ENCODE data around the gene ZBTB43. TPM values are rescaled to one million over a fixed set of nuclear protein-coding genes. Genes with fewer than 3 reads are reported as not detected.

ZBTB43 gene
- total RNA-seq, 4 donors from 2014 or later: 26.9 to 153 (median 35.6) TPM

DNA sequence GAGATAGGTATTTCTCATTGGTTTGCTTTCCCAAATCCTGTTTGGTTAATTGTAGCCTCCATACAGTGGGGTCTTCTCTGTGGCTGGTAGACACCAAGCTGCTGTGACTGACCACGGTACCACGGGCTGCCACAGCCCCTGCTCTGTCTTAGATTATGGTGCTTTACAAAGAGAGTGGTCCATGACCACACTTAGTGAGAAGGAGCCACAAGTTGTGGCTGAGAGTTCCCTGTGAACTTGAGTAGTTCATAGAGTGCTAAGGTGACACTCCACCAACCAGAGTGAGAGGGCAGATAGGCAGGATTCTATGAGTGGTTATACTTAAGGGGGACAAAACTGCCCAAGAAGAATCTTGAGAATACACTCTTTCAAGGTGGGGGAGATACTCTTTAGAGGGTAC, 29.8 kb downstream of the ZBTB43 start:
- TF ChIP-seq POLR2A (IDR thresholded peaks at IDR 0.05): no peak
- TF ChIP-seq, protein P1, sequence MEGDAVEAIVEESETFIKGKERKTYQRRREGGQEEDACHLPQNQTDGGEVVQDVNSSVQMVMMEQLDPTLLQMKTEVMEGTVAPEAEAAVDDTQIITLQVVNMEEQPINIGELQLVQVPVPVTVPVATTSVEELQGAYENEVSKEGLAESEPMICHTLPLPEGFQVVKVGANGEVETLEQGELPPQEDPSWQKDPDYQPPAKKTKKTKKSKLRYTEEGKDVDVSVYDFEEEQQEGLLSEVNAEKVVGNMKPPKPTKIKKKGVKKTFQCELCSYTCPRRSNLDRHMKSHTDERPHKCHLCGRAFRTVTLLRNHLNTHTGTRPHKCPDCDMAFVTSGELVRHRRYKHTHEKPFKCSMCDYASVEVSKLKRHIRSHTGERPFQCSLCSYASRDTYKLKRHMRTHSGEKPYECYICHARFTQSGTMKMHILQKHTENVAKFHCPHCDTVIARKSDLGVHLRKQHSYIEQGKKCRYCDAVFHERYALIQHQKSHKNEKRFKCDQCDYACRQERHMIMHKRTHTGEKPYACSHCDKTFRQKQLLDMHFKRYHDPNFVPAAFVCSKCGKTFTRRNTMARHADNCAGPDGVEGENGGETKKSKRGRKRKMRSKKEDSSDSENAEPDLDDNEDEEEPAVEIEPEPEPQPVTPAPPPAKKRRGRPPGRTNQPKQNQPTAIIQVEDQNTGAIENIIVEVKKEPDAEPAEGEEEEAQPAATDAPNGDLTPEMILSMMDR (IDR thresholded peaks at IDR 0.05): no peak
- WGBS, 2 donors: 46 to 96% methylated on average over 2 of the region's 2 CpGs
- intact Hi-C loops (cut with DNase I; ENCODE audit: low total_unique reads): no loop called here
- DNase-seq (ENCODE audit: low spot score in 2 of 2): no peak
- H3K4me3 ChIP-seq (ENCODE audit: low read depth, poor library complexity, severe bottlenecking): no peak overlapping the region

DNA sequence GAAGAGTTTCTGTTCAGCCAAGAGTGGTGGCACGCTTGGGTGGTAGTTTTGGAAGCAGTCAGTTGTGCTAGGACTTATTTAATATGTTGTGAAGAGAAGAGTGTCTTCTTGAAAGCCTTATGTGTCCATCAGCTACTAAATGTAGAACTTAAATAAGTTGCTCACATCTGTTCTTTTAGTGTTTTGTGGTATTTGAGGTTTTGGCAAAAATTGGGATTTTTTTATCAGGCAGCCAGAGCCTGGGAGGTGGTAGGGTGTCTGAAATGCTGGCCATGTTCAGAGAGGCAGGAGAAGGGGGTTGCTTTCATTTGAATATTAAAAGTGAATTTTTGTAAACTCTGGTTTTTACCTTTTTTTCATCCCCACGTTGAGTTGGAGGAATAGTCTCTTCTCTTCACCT, 31.4 kb downstream of the ZBTB43 start:
- 89 to 91% methylated on average over 2 of the region's 2 CpGs for WGBS, 2 donors
- no peak overlapping the region for H3K4me3 ChIP-seq (ENCODE audit: low read depth, poor library complexity, severe bottlenecking)
- no peak for DNase-seq (ENCODE audit: low spot score in 2 of 2)
- intact Hi-C loops (cut with DNase I; ENCODE audit: low total_unique reads): no loop called here
- TF ChIP-seq POLR2A (IDR thresholded peaks at IDR 0.05): no peak
- TF ChIP-seq, protein P1 (IDR thresholded peaks at IDR 0.05): no peak

DNA sequence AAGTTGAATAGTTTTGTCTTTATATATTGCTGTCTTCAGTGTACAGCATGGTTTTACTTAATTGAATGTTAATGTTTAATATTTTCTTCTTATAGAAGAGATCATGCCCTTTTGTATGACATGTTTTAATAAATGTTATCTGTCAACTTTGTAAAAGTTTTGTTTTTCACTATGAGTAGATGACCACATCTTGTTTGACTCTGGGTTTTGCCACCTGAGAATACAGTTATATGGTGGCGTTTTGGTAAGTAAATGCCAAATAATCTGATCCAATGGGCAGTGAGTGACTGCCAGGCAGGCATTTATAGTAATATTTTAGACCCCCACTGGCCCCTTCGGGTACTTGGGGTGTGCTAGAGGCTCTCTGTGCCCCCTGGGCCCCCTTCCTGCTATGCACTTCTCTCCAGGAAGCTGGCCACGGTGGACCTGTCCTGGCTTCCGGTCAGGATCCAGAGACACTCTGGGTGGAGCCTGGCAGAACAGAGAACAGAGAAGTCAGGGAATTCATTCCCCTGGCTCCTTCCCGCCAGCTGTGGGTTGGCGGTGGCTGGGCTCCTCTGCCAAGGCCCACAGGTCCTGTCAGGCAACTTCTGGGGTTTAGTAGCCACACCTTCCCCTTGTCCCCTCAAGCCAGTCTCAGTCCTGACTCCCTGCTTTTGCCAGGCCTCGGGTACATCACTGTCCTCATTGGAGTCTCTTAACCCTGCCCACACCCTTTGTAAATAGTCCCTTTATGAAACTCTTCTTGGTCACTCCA, 33.4 kb downstream of the ZBTB43 start:
- H3K4me3 ChIP-seq (ENCODE audit: low read depth, poor library complexity, severe bottlenecking): no peak overlapping the region
- intact Hi-C loops (cut with DNase I; ENCODE audit: low total_unique reads): no loop called here
- TF ChIP-seq POLR2A (IDR thresholded peaks at IDR 0.05): no peak
- TF ChIP-seq, protein P1 (IDR thresholded peaks at IDR 0.05): no peak
- DNase-seq (ENCODE audit: low spot score in 2 of 2): no peak
- 51 to 58% methylated on average over 7 of the region's 7 CpGs for WGBS, 2 donors

DNA sequence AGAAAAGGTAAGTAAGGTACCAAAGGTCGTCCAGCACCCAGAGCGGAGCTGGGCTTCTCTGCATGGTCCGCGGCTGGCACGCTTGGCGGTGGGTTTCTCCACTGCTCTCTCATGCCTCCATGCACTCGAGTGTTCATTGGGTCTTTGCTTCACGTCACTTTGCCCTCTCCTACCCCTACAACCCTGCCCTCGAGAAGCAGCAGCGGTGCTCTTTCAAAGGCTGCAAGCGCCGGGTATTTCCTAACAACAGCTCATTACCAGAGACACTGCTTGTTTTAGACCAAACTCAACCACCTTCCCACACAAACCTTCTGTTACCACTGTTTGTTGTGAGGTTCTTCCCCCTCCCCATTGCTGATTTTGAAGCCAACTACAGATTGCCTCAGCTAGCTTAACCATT, 34.1 kb downstream of the ZBTB43 start:
- intact Hi-C loops (cut with DNase I; ENCODE audit: low total_unique reads): no loop called here
- no peak for DNase-seq (ENCODE audit: low spot score in 2 of 2)
- no peak overlapping the region for H3K4me3 ChIP-seq (ENCODE audit: low read depth, poor library complexity, severe bottlenecking)
- TF ChIP-seq, protein P1 (IDR thresholded peaks at IDR 0.05): no peak
- no peak for TF ChIP-seq POLR2A (IDR thresholded peaks at IDR 0.05)
- 71 to 72% methylated on average over 12 of the region's 12 CpGs for WGBS, 2 donors

DNA sequence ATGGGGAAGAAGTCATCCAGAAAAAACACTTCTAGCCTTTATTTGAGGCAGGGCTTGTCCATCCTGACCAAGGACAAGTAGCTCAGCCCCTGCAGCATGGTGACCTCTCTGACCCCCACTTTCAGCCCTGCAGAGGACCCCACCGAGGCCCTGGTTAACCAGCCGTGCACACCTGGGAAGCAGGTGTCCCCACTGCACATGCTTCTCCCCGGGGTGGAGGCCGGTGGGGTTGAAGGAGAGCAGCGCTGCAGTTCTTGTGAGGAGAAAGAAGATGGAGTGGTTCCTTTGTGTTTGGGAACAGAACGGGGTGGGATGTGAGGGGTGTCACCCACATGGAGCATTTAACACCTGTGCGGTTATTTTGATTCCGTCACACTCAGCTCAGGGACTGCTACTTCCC, 34.5 kb downstream of the ZBTB43 start:
- WGBS, 2 donors: 79 to 82% methylated on average over 8 of the region's 8 CpGs
- DNase-seq (ENCODE audit: low spot score in 2 of 2): no peak
- H3K4me3 ChIP-seq (ENCODE audit: low read depth, poor library complexity, severe bottlenecking): no peak overlapping the region
- no peak for TF ChIP-seq POLR2A (IDR thresholded peaks at IDR 0.05)
- TF ChIP-seq, protein P1 (IDR thresholded peaks at IDR 0.05): no peak
- intact Hi-C loops (cut with DNase I; ENCODE audit: low total_unique reads): no loop called here
